ENCODE measurements around the gene NCK2.

NCK2 gene

GRCh38 chr2:105777031-105777482 lies 32.3 kb downstream of the NCK2 start:
- TF ChIP-seq CTCF (IDR thresholded peaks at IDR 0.05; ENCODE audit: extremely low read depth, insufficient read depth, missing control alignments), result no peak
- in situ Hi-C loops (cut with MboI; ENCODE audit: low pct_unique_long_range_greater_than_20kb, low sequenced_read_pairs, unreplicated experiment), result no loop called here
- no peak for DNase-seq (ENCODE audit: low spot score)

GRCh38 chr2:105777506-105778055 lies 32.9 kb downstream of the NCK2 start:
- no peak for TF ChIP-seq CTCF (IDR thresholded peaks at IDR 0.05; ENCODE audit: extremely low read depth, insufficient read depth, missing control alignments)
- DNase-seq (ENCODE audit: low spot score), result no peak
- in situ Hi-C loops (cut with MboI; ENCODE audit: low pct_unique_long_range_greater_than_20kb, low sequenced_read_pairs, unreplicated experiment), result no loop called here

- no peak for DNase-seq (ENCODE audit: low spot score)
- in situ Hi-C loops (cut with MboI; ENCODE audit: low pct_unique_long_range_greater_than_20kb, low sequenced_read_pairs, unreplicated experiment), result no loop called here
- TF ChIP-seq CTCF (IDR thresholded peaks at IDR 0.05; ENCODE audit: extremely low read depth, insufficient read depth, missing control alignments), result no peak
These were observed 33.4 kb downstream of the NCK2 start for GRCh38 chr2:105778080-105778607.

- no peak for DNase-seq (ENCODE audit: low spot score)
- in situ Hi-C loops (cut with MboI; ENCODE audit: low pct_unique_long_range_greater_than_20kb, low sequenced_read_pairs, unreplicated experiment), result no loop called here
- TF ChIP-seq CTCF (IDR thresholded peaks at IDR 0.05; ENCODE audit: extremely low read depth, insufficient read depth, missing control alignments), result no peak
These were observed 34.7 kb downstream of the NCK2 start for GRCh38 chr2:105779394-105779793.

GRCh38 chr2:105780606-105781005 lies 35.9 kb downstream of the NCK2 start:
- no peak for DNase-seq (ENCODE audit: low spot score)
- in situ Hi-C loops (cut with MboI; ENCODE audit: low pct_unique_long_range_greater_than_20kb, low sequenced_read_pairs, unreplicated experiment), result no loop called here
- no peak for TF ChIP-seq CTCF (IDR thresholded peaks at IDR 0.05; ENCODE audit: extremely low read depth, insufficient read depth, missing control alignments)

GRCh38 chr2:105781274-105781978 lies 36.7 kb downstream of the NCK2 start:
- in situ Hi-C loops (cut with MboI; ENCODE audit: low pct_unique_long_range_greater_than_20kb, low sequenced_read_pairs, unreplicated experiment), result no loop called here
- DNase-seq (ENCODE audit: low spot score), result no peak
- TF ChIP-seq CTCF (IDR thresholded peaks at IDR 0.05; ENCODE audit: extremely low read depth, insufficient read depth, missing control alignments), result no peak
